ENCODE measurements around the gene KLHL30. TPM values are rescaled to one million over a fixed set of nuclear protein-coding genes. Genes with fewer than 3 reads are reported as not detected.

KLHL30 gene
- total RNA-seq, 1 donor from 2014 or later: 0.26 TPM

DNA sequence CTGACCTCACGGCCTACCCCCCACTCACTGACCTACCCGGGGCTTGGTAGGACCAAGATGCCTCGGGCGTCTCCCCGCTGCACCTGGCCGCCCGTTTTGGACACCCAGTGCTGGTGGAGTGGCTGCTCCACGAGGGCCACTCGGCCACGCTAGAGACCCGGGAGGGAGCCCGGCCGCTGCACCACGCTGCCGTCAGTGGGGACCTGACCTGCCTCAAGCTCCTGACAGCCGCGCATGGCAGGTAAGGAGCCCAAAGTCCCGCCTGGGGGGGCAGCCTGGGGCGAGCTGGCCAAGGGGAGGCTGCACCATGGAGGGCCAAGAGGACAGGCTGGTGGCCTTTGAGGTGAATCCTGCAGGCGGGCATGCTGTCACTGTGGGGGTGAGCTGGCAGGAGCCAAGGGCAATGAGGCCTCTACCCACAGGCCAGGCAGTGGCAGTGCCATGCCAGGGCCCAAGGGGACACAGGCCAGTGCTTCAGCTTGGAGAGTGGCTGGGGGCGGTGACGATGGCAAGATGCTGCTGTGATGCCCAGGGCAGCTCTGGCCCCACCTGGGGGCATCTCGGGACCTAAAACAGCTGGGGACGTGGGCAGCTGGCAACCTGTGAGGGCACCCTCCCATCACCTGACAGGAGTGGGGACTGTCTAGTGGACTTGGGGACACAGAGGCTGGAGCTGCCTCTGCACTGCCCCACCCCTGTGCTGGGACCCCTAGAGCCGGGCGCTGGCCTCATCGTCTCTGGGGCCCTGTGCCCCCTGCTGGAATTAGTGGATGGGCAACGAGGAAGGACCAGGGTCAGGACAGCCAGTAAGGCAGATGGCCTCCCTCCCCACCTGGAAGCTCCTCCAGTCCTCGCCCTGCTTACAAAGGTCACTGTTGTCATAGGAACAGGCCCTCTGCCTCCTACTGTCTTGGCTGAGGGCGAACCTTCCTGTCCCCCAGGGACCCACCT, 36.3 kb upstream of the KLHL30 start:
- DNase-seq (ENCODE audit: low read depth) (no peak), FAIRE-seq (no peak)
- no peaks in the 10 kb centered on the region for H3K36me3 ChIP-seq (ENCODE audit: control insufficient read depth, insufficient read depth, low read length)
- TF ChIP-seq, protein P1, sequence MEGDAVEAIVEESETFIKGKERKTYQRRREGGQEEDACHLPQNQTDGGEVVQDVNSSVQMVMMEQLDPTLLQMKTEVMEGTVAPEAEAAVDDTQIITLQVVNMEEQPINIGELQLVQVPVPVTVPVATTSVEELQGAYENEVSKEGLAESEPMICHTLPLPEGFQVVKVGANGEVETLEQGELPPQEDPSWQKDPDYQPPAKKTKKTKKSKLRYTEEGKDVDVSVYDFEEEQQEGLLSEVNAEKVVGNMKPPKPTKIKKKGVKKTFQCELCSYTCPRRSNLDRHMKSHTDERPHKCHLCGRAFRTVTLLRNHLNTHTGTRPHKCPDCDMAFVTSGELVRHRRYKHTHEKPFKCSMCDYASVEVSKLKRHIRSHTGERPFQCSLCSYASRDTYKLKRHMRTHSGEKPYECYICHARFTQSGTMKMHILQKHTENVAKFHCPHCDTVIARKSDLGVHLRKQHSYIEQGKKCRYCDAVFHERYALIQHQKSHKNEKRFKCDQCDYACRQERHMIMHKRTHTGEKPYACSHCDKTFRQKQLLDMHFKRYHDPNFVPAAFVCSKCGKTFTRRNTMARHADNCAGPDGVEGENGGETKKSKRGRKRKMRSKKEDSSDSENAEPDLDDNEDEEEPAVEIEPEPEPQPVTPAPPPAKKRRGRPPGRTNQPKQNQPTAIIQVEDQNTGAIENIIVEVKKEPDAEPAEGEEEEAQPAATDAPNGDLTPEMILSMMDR (IDR thresholded peaks at IDR 0.05; ENCODE audit: insufficient read depth, low read length, severe bottlenecking): no peak
- H3K4me3 ChIP-seq (ENCODE audit: low read depth, low read length): no peak overlapping the region
- no peaks in the 10 kb centered on the region for H3K27me3 ChIP-seq (ENCODE audit: control insufficient read depth, insufficient read depth, low read length)

DNA sequence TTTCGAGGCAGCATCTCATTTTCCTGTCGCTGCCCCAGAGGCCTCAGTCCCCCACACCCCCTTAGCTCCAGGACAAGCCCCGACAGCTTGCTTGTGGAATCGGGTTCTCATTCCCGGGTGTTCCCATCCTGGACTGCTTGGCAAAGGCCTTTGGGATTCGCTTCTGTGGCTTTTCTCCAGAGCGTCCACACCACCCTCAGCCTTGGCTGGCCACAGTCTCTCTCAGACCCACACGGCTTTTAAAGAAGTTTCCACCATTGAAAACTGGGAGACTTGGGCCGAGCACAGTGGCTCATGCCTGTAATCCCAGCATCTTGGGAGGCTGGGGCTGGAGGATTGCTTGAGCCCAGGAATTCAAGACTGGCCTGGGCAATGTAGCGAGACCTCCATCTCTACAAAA, 35.6 kb upstream of the KLHL30 start:
- DNase-seq (ENCODE audit: low read depth) (no peak), FAIRE-seq (no peak)
- H3K27me3 ChIP-seq (ENCODE audit: control insufficient read depth, insufficient read depth, low read length): peaks cover under 1% of the 10 kb centered on the region
- no peaks in the 10 kb centered on the region for H3K36me3 ChIP-seq (ENCODE audit: control insufficient read depth, insufficient read depth, low read length)
- H3K4me3 ChIP-seq (ENCODE audit: low read depth, low read length): no peak overlapping the region
- TF ChIP-seq, protein P1 (IDR thresholded peaks at IDR 0.05; ENCODE audit: insufficient read depth, low read length, severe bottlenecking): no peak

- no peak for FAIRE-seq
Observed at GRCh38 chr2:238103465-238104225, 34.8 kb upstream of the KLHL30 start.

DNA sequence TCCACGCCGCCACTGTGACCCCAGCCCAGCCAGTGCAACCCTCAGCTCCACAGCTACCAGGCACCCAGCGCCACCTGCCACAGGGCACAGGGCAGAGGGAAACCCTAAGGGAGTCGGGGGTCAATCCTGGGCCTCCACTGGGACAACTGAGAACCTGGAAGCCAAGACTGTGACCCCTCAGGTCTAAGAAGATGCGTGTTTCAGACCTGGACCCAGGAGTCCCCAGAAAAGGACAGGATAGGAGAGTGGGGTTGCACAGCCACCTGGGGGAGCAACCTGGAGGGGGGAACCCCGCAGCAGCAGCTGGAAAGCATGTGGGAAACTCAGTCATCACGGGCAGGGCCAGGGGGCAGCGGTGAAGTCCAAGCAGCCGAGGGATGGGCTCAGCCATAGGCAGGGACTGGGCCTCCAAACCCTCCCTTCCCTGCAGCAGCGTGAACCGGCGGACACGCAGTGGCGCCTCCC, 34.2 kb upstream of the KLHL30 start:
- TF ChIP-seq, protein P1 (IDR thresholded peaks at IDR 0.05; ENCODE audit: insufficient read depth, low read length, severe bottlenecking): no peak
- no peak overlapping the region for H3K4me3 ChIP-seq (ENCODE audit: low read depth, low read length)
- no peaks in the 10 kb centered on the region for H3K36me3 ChIP-seq (ENCODE audit: control insufficient read depth, insufficient read depth, low read length)
- no peak for FAIRE-seq
- no peak for DNase-seq (ENCODE audit: low read depth)
- peaks cover 2% of the 10 kb centered on the region for H3K27me3 ChIP-seq (ENCODE audit: control insufficient read depth, insufficient read depth, low read length)

More at GRCh38 chr2:238103465-238104225, 34.8 kb upstream of the KLHL30 start:
- TF ChIP-seq, protein P1 (IDR thresholded peaks at IDR 0.05; ENCODE audit: insufficient read depth, low read length, severe bottlenecking): no peak
- DNase-seq (ENCODE audit: low read depth): no peak
- Histone ChIP-seq H3K4me3 (ENCODE audit: low read depth, low read length) (no peak overlapping the region), H3K36me3 (ENCODE audit: control insufficient read depth, insufficient read depth, low read length) (no peaks in the 10 kb centered on the region), H3K27me3 (ENCODE audit: control insufficient read depth, insufficient read depth, low read length) (peaks cover 2% of the 10 kb centered on the region)

- FAIRE-seq (no peak), DNase-seq (ENCODE audit: low read depth) (no peak)
- Histone ChIP-seq H3K27me3 (ENCODE audit: control insufficient read depth, insufficient read depth, low read length) (peaks cover 2% of the 10 kb centered on the region), H3K36me3 (ENCODE audit: control insufficient read depth, insufficient read depth, low read length) (no peaks in the 10 kb centered on the region), H3K4me3 (ENCODE audit: low read depth, low read length) (no peak overlapping the region)
- TF ChIP-seq, protein P1 (IDR thresholded peaks at IDR 0.05; ENCODE audit: insufficient read depth, low read length, severe bottlenecking): no peak
Observed at GRCh38 chr2:238104691-238105371, 33.6 kb upstream of the KLHL30 start.
